HG02943 (cell line): ENCODE data around the gene CDK14.

Experiments
- ATAC-seq: cut with Tn5 transposase; IDR thresholded peaks from one replicate; pipeline ENCODE4 v1.9.1; 2021; ENCODE audit warnings: mild to moderate bottlenecking, low read depth, moderate library complexity; ENCODE audit not compliant: unreplicated experiment

CDK14 gene

DNA sequence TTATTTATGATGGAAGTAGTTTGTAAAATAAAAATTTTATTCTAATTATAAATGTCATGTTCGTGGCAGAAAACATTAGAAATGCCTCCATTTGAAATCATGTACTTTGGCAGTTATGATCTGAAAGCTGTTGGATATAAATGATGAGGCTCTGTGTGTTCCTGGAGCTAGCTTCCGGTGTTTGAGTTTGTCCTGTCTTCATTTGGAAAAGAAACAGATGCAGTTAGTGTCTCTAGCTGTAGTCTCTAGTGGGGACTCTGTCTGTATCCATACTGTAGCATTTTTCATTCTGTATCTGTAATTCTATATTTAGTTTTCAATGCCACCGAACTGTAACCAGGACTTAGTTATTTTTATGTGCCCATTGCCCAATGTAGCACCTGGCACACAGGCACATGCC lies 471.1 kb downstream of the CDK14 start:
- ATAC-seq, result no peak

DNA sequence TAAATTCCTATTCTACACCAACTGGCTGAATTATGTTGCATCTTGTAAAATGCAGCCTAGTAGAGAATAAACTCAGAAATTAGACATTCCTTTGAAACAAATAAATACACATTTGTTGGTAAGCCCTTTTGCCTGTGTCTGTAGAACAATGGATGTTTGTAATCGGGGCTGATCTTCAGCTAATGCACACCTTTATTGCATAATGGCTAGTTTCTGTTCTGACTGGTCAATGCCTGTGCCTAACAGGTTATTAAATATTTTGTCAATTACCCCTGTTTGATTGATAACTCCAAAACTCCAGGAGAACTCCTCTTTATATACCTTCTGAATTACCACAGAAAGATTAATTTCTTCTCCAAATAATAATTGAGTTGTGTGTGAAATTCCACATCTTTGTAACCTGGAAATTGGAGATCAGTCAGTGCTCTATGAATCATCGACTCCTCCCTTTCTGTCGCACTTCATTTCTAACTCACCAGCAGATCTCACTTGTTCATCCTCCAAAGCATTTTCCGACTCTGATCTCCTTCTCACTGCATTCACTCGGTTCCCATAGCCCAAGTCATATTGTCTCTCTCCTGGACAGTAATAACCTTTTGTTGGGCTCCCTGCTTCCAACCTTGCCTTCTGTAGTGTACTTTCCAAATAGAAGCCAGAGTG lies 472.1 kb downstream of the CDK14 start:
- no peak for ATAC-seq

DNA sequence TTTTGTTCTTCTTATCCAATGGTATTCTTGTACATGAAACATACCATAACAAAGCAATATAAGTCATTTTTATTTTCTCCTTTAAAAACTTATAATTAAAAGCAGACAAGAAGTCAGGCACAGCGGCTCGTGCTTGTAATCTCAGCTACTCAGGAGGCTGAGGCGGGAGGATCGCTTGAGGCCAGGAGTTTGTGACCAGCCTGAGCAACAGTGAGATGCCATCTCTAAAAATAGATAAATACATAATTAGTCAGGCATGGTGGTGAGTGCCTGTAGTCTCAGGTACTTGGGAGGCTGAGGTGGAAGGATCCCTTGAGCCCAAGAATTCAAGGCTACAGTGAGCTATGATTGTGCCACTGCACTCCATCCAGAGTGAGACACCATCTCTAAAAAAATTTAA lies 473.0 kb downstream of the CDK14 start:
- no peak for ATAC-seq

DNA sequence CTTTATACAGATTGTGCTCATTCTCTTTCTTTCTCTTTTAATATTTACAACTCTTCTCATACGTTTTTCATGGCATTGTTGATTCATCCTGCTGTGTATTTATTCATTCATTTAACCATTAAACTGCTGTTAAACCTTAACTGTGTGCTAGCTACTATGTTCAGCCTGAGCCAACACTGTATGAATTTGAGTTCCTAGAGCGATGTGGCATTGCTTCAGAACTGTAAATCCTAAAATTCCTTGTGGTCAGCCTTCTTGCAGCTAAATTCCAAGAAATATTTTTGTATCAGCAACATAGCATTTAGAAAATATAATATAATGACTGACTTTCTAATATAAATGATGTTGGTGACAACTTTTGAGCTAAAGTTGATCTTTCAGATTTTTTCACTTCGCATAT lies 483.4 kb downstream of the CDK14 start:
- no peak for ATAC-seq

DNA sequence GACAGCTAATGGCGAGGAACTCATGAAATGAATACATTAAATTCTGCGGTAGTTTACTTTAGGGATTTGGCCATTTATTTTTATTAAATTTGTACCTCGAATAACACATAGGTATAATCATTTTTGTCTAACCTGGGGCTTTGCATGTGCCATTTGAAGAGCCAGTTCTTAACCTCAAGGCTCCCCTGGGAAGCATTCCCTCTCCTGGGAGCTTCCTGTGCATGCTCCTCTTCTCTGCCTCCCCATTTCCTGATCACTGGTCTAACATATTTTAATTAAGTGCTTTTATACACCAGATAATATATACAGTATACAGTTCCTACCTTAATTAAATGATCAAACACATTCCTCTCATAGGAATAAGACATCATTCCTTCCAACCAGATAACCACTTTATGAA lies 484.2 kb downstream of the CDK14 start:
- no peak for ATAC-seq

DNA sequence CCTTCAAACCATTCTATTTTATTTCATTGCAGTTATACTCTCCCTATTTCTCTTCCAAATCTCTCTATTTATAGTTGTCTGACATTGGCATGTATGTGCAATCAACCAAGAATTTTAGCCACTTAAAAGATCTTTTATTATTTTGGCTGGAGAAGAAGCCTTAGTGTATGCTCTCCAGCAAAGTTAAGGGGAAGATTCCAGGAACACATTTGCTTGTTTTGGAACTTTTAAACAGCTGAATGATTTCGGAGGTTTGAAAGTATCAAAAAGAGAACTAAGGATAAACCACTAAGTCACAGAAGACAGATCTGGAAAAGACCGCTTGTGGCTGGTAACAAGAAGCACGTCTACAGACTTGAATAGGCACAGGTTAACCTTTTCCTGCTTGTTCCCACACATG lies 485.9 kb downstream of the CDK14 start:
- no peak for ATAC-seq

DNA sequence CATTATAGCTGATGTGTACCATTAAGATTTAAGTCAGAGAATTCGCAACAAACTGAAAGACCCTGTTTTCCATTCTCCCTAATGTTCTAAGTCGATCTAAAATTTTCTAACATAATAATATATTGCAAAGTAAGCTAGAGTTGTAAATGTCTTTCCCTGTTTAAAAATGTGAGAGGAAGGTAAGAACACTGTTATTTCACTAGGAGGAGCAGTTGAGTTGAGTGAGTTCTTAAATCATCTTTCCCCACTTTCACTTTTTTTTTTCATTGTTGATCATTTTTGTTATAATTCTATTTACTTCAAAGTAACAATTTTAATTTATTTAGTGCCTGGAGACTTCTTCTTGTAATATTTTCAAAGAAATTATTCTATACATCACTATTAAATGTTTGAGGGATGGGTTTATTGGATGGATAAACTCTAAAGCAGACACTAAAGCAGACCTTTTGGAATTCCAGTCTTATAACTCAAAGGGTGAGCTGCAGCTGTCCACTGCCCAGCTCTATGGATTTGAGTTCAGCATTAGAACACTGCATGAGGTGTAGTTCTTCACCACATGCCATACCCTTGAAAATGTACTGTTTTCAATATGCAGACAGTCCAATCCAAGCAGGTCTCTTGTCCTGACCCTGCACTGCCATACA lies 486.9 kb downstream of the CDK14 start:
- ATAC-seq, result no peak

DNA sequence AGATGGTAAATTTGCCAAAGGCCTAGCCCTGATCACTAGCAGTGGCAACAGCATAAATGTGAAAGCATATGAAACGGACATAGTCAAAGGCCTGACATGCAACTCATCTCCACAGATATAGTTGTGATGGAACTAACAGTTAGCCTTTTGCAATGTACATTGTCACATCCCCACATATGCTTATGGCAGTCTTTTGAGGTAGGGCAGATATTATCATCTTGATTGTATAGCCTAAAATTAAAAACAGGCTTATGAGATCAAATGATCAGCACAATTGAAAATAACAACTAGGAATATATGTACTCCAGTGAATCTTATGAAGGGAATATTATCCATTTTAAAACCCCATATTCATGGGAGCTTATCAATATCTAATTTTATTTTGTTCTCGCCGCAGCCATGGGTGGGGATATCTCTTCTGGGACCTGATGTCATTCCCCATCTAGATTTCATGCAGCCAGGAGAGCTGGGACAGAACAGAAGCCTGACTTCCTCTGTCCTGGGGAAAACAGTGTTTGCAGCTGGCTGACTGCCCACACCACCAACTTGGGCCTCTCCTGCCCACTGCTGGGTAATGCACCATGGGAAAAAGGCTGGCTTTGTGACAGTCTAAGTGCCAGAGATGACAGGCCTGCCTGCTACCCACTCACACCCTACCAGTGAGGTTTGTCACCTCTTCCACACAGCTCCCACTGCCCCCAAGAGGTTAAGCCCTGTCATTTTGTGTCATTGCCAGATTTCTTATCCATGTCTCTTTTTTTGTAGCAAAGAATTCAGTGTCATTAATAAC lies 487.9 kb downstream of the CDK14 start:
- no peak for ATAC-seq

DNA sequence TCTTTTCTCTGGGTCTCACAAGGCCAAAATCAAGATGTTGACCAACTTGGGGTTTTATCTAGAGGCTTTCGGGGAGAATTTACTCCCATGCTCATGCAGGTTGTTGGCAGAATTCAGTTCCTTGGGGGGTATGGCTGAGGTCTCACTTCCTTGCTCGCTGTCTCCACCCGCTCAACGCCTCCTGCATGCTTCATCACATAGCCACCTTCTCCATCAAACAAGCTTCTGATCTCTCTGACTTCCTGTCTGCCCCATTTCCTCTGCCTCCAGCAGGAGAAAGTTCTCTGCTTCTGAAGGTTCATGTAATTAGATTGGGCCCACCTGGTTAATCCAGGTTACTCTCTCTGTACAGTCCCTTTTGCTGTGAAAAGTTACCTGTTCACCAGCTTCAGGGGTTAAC lies 489.1 kb downstream of the CDK14 start:
- ATAC-seq, result no peak

DNA sequence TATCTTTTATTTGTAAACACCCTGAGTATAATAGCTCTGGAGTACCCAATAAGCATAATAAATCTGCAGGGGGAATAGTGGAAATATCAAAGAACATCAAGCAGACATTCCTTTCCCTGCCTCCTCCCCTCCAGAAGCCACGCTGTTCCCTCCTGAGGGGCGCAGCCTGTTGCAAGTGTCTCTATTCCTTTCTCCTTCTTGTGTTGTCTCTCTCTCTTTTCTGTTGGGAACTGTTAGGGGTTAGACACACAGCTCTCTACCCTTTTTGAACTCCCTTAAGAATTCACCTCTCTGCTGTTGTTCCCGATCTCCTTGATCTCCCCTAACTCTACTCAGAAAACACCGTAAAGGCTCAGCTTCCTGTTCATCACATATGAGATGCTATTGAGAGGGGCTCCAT lies 490.1 kb downstream of the CDK14 start:
- no peak for ATAC-seq

DNA sequence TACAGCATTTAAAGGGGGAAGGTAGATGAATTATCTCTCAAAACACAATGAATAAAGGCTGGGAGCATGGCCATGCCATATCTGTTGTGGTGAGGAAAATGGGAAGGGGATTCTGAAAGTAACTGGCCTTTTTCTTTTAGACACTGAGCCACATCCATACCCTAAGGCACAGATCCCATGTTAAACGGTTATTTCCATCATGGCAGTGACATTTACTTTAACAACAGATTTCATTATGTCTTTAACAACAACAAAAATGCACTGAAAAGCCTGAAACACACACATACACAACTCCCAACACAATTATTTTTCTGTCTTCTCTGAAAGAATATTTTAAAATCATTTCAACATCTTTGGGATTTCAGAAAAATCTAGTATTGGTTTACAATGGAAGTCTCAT lies 492.0 kb downstream of the CDK14 start:
- ATAC-seq, result no peak

DNA sequence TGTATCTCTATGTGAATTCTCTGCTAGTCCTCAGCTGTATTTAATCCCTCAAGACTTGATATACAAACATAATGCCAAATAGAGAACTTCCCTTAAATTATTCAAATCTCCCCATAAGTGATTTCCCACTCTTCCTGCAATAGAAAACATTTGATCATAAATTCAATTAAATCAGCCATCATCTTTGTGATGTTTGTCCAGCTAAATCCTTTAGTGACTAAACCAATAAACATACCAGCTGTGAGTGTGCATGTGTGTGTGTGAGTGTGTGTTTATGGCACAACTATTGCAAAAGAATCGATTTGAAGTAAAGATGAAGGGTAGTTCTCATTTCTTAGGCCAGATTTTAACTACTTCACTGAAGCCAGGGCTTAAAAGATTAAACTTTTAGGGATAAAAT lies 492.6 kb downstream of the CDK14 start:
- no peak for ATAC-seq

DNA sequence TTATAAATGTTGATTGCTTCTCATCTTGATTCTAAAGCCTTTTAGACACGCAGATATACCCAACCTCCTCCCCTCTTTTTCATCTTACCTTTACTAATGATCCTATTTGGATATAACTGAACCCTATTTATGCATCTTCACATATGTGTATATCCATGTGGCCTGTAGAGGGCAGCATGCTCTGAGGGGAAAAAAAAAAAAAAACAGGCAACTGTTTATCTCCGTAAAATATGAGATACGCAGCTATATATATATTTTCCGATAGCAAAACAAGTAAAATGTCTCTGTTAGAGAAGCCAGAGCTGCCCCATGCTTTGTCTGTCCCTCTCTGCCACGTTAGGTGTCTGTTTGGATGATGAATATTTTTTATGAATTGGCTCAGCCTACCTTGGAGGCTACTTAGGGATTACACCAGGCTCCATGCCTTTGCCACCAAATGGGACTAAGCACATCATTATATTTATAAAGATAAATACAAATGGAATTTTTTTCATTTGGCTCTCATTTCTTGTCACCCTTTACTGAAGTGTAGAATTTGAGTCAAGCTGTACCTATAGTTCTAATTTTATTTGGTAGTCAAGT lies 493.4 kb downstream of the CDK14 start:
- no peak for ATAC-seq

DNA sequence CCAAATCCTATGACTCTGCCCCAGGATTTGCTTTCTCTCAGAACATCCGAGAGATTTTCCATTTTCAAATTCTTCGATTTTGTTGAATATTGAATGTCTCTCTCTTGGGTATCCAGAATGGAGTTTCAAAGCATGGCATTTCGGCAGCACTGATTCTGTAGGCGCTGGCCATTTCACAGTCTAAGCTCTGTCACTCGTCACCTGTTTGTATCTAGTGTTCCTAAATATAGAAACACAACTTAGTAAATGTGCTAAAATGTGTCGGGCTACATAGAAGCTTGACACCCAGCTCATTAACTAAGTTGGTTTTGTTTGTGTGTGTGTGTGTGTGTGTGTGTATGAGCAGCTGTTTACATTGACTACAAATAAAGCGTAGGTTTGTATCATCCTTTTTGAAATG lies 494.6 kb downstream of the CDK14 start:
- no peak for ATAC-seq

DNA sequence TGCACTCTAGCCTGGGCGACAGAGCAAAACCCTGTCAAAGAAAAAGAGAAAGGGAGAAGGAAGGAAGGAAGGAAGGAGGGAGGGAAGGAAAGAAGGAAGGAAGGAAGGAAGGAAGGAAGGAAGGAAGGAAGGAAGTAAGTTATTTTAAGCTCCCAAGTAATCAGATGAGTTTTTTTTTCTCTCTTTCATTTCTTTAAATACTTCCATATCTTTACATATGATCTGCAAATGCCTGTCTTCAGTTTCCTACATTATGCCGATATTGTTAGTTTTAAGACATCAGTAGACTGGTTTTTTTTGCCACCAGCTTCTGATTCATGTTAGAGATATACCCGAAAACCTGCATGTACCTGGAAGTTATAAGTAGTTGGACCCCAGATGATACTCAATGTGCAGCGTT lies 495.5 kb downstream of the CDK14 start:
- no peak for ATAC-seq

DNA sequence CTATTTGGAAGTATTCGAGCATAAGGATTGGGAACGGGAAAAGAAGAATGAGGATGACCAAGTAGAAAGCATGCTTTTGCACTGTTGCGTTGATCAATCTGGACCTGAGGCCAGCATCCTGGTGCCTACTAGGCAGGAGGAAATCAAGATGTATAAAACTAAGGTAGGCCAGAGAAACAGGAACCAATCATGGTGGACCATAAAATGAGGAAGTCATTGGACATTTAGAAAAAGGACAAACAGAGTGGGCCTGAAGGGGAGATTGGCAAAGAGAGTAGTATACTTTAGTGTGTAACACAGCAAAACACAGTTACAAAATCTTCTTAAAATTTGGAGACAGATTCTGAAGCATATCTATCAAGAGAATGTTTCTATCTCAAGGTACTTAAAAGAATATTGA lies 497.1 kb downstream of the CDK14 start:
- no peak for ATAC-seq

DNA sequence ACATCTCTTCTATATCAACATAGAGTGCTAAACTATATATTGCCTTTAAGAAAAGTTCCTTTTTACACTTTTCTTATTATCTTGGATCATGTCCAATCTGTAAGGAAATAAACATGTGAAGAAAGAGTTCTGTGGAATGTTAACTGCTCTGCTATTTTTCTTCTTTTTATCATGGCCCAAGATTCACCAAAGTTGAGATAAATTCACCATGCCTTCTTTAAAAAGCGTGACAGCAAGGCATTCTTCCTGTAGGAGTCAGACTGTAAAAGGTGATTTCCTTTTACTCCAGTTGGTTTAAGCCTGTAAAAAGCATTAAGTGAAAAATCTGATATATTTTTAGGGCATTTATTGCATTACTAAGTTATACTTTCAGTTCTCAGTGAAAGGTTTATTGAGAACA lies 502.4 kb downstream of the CDK14 start:
- no peak for ATAC-seq

DNA sequence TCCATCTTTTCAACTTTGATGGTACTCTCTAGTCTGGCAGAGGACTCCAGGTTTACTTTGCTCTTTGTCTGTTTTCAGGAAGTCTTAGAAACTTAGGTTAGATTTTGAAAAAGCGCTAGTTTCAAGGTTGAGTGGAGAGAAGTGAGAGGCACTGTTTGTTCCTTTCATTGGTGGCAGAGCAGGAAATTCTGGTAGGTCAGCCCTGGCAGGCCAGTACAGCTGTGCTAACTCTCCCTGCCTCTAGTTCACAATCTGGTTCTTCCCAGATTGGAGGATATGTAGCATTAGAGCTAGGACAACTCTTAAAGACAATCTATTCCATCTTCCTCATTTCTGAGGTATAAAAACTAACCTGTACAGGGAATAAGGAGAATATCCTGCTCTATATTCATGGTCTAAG lies 507.2 kb downstream of the CDK14 start:
- no peak for ATAC-seq

DNA sequence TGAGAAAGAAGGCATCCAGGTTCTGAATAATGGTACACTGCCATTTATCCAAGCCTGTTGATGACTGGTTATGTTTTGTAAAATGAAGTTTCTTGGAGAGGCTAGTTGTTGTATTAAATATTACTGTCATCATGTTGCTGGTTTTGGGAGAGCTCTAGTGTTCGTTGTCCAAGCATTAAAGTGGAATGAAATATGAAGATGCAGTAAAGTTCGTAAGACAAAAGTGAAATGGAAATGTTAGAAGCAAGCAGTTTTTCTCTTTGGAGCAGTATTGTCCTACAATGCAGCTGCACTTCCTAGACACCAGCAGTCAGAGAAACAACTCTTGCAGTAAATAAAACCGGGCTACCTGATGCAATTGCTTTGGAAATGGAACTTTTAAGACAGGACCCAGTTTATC lies 511.3 kb downstream of the CDK14 start:
- no peak for ATAC-seq

DNA sequence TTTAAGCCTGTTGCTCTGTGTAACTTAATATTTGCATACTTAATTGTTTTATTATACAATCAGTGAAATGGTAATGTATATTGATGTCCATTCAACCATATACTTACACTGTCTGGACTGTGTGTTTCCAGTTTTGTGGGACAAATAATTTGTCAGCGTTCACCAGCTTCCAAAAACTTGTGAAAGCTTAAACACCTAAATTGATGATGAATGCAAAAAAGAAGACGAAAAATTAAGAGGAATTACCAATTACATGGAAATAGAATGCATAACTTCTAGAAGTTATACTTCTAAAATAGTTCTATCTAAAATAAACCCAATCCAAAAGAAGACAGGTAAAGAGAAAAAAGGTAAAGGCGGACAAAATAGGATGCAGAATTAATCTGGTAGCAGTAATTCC lies 513.1 kb downstream of the CDK14 start:
- ATAC-seq, result no peak

DNA sequence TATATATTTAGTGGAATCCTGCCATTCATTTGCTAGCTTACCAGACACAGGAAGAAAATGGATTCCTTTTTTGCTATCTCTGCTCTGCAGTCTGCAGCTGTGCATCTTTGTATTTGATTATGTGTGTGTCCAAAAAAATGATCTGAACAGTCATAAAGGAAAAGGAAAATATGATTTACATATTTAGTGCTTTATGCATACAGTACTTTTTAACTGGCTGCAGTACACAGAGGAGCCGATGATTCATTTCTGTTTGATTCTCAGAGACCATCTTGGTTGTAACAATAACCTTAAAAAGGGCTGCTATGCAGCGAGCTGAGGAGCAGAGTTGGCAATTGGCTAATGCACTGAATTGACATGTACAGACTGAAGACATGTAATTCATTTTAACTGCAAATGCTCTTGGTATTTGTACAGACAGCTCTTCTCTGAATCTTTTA lies 516.8 kb downstream of the CDK14 start:
- no peak for ATAC-seq
